Measurements from ENCODE around the gene HPCAL1.

- TF ChIP-seq POLR2A (IDR thresholded peaks at IDR 0.05; ENCODE audit: low read depth, low read length) (no peak), POLR2AphosphoS5 (IDR thresholded peaks at IDR 0.05; ENCODE audit: low read depth, low read length) (no peak), SPI1 (IDR thresholded peaks at IDR 0.05; ENCODE audit: low read depth, low read length) (no peak), POU2F2 (IDR thresholded peaks at IDR 0.05; ENCODE audit: low read depth, low read length) (no peak), PAX5 (IDR thresholded peaks at IDR 0.05; ENCODE audit: insufficient read depth, low read length, severe bottlenecking) (no peak), TAF1 (IDR thresholded peaks at IDR 0.05; ENCODE audit: low read depth, low read length) (no peak)
These were observed 1.1 kb downstream of the HPCAL1 start for GRCh38 chr2:10303694-10304378.

Data from GM12891 (cell line).